Naive thymus-derived CD4-positive, alpha-beta T cell (primary cell): ENCODE data around the gene TSPOAP1. TPM values are rescaled to one million over a fixed set of nuclear protein-coding genes. Genes with fewer than 3 reads are reported as not detected.
"Not testable (repeated sequence)": the region's sequence is repeated elsewhere in the genome, so short reads cannot be mapped to it uniquely, and the experiment has no call there.

Experiments used
- ATAC-seq: fragments of 150-1000 bp; cut with Tn5 transposase; 2 replicates; pipeline ENCODE4 v1.10.0; 2021; ENCODE audit warnings: mild to moderate bottlenecking, moderate library complexity
- CTCF ChIA-PET: fragments of 350-600 bp; sonication (Branson Sonifier 250); formaldehyde crosslinking; loops from one replicate; lab custom pipeline; 2021; ENCODE audit warnings: antibody characterized with exemption; lab: Charles Lee
- POLR2A ChIA-PET: fragments of 350-600 bp; sonication (Branson Sonifier 250); formaldehyde crosslinking; loops from one replicate; lab custom pipeline; 2021; ENCODE audit warnings: antibody characterized with exemption, inconsistent platforms; lab: Charles Lee
- DNase-seq, 9 donors: peaks; one replicate each; pipeline versions ENCODE4 v3.0.0 to v3.0.0-alpha.2; 2020 to 2022; ENCODE audit warnings: mixed read lengths in 1 of 9
- H3K27ac ChIP-seq: one replicate; pipeline ENCODE4 v1.7.0; 2013; ENCODE audit warnings: mild to moderate bottlenecking, low read depth, low read length, moderate library complexity
- H3K27me3 ChIP-seq, 2 donors: one replicate each; pipeline ENCODE4 v1.7.0; 2013; ENCODE audit warnings: low read length in 2 of 2, mild to moderate bottlenecking in 2 of 2, moderate library complexity in 2 of 2; ENCODE audit not compliant: control insufficient read depth in 2 of 2, insufficient read depth in 2 of 2
- H3K36me3 ChIP-seq, 3 experiments: 1 replicate in 2 of 3; 2 replicates in 1 of 3; pipeline ENCODE4 v1.7.0; 2013; ENCODE audit warnings: low read length in 3 of 3, mild to moderate bottlenecking in 3 of 3, moderate library complexity in 1 of 3; ENCODE audit not compliant: insufficient read depth in 3 of 3, control insufficient read depth in 2 of 3
- H3K4me1 ChIP-seq, 2 donors: one replicate each; pipeline ENCODE4 v1.7.0; 2013; ENCODE audit warnings: low read length in 2 of 2, mild to moderate bottlenecking in 2 of 2, moderate library complexity in 1 of 2; ENCODE audit not compliant: control insufficient read depth in 2 of 2, insufficient read depth in 2 of 2
- H3K4me3 ChIP-seq: 2 replicates; pipeline ENCODE4 v1.7.0; 2013; ENCODE audit warnings: mild to moderate bottlenecking, low read length
- H3K9me3 ChIP-seq, 3 experiments: 1 replicate in 2 of 3; 2 replicates in 1 of 3; pipeline ENCODE4 v1.7.0; 2013; ENCODE audit warnings: low read length in 3 of 3; ENCODE audit not compliant: control insufficient read depth in 2 of 3
- H3K27ac Mint-ChIP-seq, 9 donors: one replicate each; pipeline ENCODE4 v1.8.0; 2020 to 2022; ENCODE audit warnings: mixed read lengths in 9 of 9, mild to moderate bottlenecking in 8 of 9, moderate library complexity in 5 of 9, inconsistent platforms in 2 of 9
- H3K27me3 Mint-ChIP-seq, 5 donors: one replicate each; pipeline ENCODE4 v1.8.0; 2021 to 2022; ENCODE audit warnings: mixed read lengths in 5 of 5, mild to moderate bottlenecking in 1 of 5
- H3K36me3 Mint-ChIP-seq, 5 donors: one replicate each; pipeline ENCODE4 v1.8.0; 2020 to 2022; ENCODE audit warnings: mixed read lengths in 5 of 5, mild to moderate bottlenecking in 3 of 5, inconsistent platforms in 1 of 5
- H3K4me1 Mint-ChIP-seq, 7 donors: one replicate each; pipeline ENCODE4 v1.8.0; 2020 to 2022; ENCODE audit warnings: mixed read lengths in 7 of 7, mild to moderate bottlenecking in 3 of 7, inconsistent platforms in 1 of 7
- H3K4me3 Mint-ChIP-seq, 10 donors: one replicate each; pipeline ENCODE4 v1.8.0; 2020 to 2022; ENCODE audit warnings: mild to moderate bottlenecking in 10 of 10, mixed read lengths in 10 of 10, moderate library complexity in 6 of 10, inconsistent platforms in 2 of 10
- H3K9me3 Mint-ChIP-seq, 11 donors: one replicate each; pipeline ENCODE4 v1.8.0; 2020 to 2022; ENCODE audit warnings: mixed read lengths in 11 of 11, mild to moderate bottlenecking in 4 of 11, inconsistent platforms in 1 of 11, moderate library complexity in 1 of 11
- intact Hi-C, 2 donors: fragments of 100-400 bp; cut with micrococcal nuclease; formaldehyde crosslinking; loops; one replicate each; pipeline ENCODE4 v1.15.1; 2023
- polyA plus RNA-seq, 2 donors: library from polyadenylated mRNA; unstranded; fragments of 300-500 nt; fragmentation: Illumina TruSeq; gene quantifications; one replicate each; pipeline ENCODE4 v1.2.3, GENCODE V29; 2021
- total RNA-seq, 6 experiments: library from RNA in 5 of 6; stranded (reverse) in 5 of 6; gene quantifications; 1 replicate in 5 of 6; 2 replicates in 1 of 6; pipeline ENCODE4 v1.2.3 and lab custom pipeline; 2021 to 2026

Gene TSPOAP1
- total and polyA plus RNA-seq, 7 experiments from 2014 or later = 0.20 to 62.5 (median 11.8) TPM

- no peaks in the 10 kb centered on the region for H3K27me3 Mint-ChIP-seq
Observed at GRCh38 chr17:58343131-58343530, 14.5 kb upstream of the TSPOAP1 start.

GRCh38 chr17:58341861-58342475 is 13.4 kb upstream of the TSPOAP1 start:
- DNase-seq = peak in 1 of 9 donors; percentile 14
- intact Hi-C loops = no loop called here
- peak overlapping the region; percentile 27 for H3K4me3 ChIP-seq

More at GRCh38 chr17:58343131-58343530, 14.5 kb upstream of the TSPOAP1 start:
- intact Hi-C loops = no loop called here
- Histone ChIP-seq H3K4me1 (peaks cover 70 to 83% of the 10 kb centered on the region in 2 donors), H3K36me3 (peaks cover 23 to 32% (median 25%) of the 10 kb centered on the region in 3 experiments), H3K27ac (peak overlapping the region; percentile 98), H3K4me3 (peak overlapping the region; percentile 64), H3K9me3 (no peaks in the 10 kb centered on the region), H3K27me3 (no peaks in the 10 kb centered on the region)
- ChIA-PET POLR2A (interaction anchor here (0.6 to 19.0 kb wide), 8 partner anchors 9 to 890 kb away, joined by 3 to 792 read pairs (median 21); partner anchors contain the start of genes RNF43, SUPT4H1 and TSPOAP1), CTCF (interaction anchor here (2.1 to 9.9 kb wide), 3 partner anchors 11 to 24 kb away, joined by 10 to 257 read pairs (median 59); no protein-coding TSS in a partner anchor)
- H3K27ac Mint-ChIP-seq = peak overlapping the region; percentile 91 to 100 (median 95)
- ATAC-seq (no peak), DNase-seq (no peak)
- peaks cover 9 to 83% (median 28%) of the 10 kb centered on the region in 5 donors for H3K36me3 Mint-ChIP-seq
- H3K4me3 Mint-ChIP-seq = peak overlapping the region; percentile 80 to 100 (median 88)
- peaks cover 0 to 1% (median 0%) of the 10 kb centered on the region in 11 donors for H3K9me3 Mint-ChIP-seq
- H3K4me1 Mint-ChIP-seq = peaks cover 55 to 97% (median 78%) of the 10 kb centered on the region in 7 donors

GRCh38 chr17:58341136-58341860 is 12.7 kb upstream of the TSPOAP1 start:
- CTCF ChIA-PET = interaction anchor here (1.6 to 9.9 kb wide), 4 partner anchors 10 to 23 kb away, joined by 4 to 257 read pairs (median 25); partner anchors contain the start of genes SUPT4H1 and TSPOAP1
- peak overlapping the region; percentile 98 for H3K27ac ChIP-seq
- H3K9me3 Mint-ChIP-seq, DNase-seq, H3K27me3 Mint-ChIP-seq, H3K27me3 ChIP-seq, intact Hi-C loops, H3K9me3 ChIP-seq, ATAC-seq: not testable (repeated sequence)
- peaks cover 3 to 75% (median 17%) of the 10 kb centered on the region in 5 donors for H3K36me3 Mint-ChIP-seq
- peak overlapping the region; percentile 86 to 100 (median 94) for H3K4me3 Mint-ChIP-seq
- H3K4me1 ChIP-seq = peaks cover 67 to 84% of the 10 kb centered on the region in 2 donors
- POLR2A ChIA-PET = interaction anchor here (1.3 to 19.0 kb wide), 4 partner anchors 7 to 76 kb away, joined by 4 to 792 read pairs (median 582); partner anchors contain the start of genes RNF43, SUPT4H1 and TSPOAP1
- peak overlapping the region; percentile 89 to 100 (median 95) for H3K27ac Mint-ChIP-seq
- peaks cover 62 to 94% (median 76%) of the 10 kb centered on the region in 7 donors for H3K4me1 Mint-ChIP-seq
- H3K4me3 ChIP-seq = peak overlapping the region; percentile 98
- H3K36me3 ChIP-seq = peaks cover 11 to 14% (median 13%) of the 10 kb centered on the region in 3 experiments

More at GRCh38 chr17:58341861-58342475, 13.4 kb upstream of the TSPOAP1 start:
- H3K36me3 ChIP-seq = peaks cover 13 to 20% (median 17%) of the 10 kb centered on the region in 3 experiments
- ChIA-PET POLR2A (interaction anchor here (0.7 to 19.0 kb wide), 5 partner anchors 8 to 1257 kb away, joined by 3 to 792 read pairs (median 521); partner anchors contain the start of genes AKAP1, RNF43, SUPT4H1 and TSPOAP1), CTCF (interaction anchor here (0.6 to 9.9 kb wide), 6 partner anchors 10 to 361 kb away, joined by 3 to 257 read pairs (median 25); partner anchors contain the start of genes SUPT4H1 and TSPOAP1)
- peak overlapping the region; percentile 88 to 100 (median 95) for H3K27ac Mint-ChIP-seq
- H3K9me3 Mint-ChIP-seq = peaks cover 0 to 1% (median 0%) of the 10 kb centered on the region in 11 donors
- H3K27me3 Mint-ChIP-seq = no peaks in the 10 kb centered on the region
- peaks cover 59 to 94% (median 70%) of the 10 kb centered on the region in 7 donors for H3K4me1 Mint-ChIP-seq
- H3K4me3 Mint-ChIP-seq = peak overlapping the region; percentile 80 to 100 (median 88)
- no peaks in the 10 kb centered on the region for H3K27me3 ChIP-seq
- no peaks in the 10 kb centered on the region for H3K9me3 ChIP-seq
- peaks cover 66 to 84% of the 10 kb centered on the region in 2 donors for H3K4me1 ChIP-seq
- H3K27ac ChIP-seq = peak overlapping the region; percentile 98
- no peak for ATAC-seq
- H3K36me3 Mint-ChIP-seq = peaks cover 4 to 80% (median 19%) of the 10 kb centered on the region in 5 donors

- CTCF ChIA-PET = interaction anchor here (1.6 to 9.9 kb wide), 5 partner anchors 9 to 22 kb away, joined by 4 to 257 read pairs (median 15); partner anchors contain the start of genes SUPT4H1 and TSPOAP1
- H3K27ac ChIP-seq = peak overlapping the region; percentile 98
- H3K4me1 ChIP-seq = peaks cover 66 to 84% of the 10 kb centered on the region in 2 donors
- DNase-seq (no peak), ATAC-seq (no peak)
- intact Hi-C loops = no loop called here
- Mint-ChIP-seq H3K4me1 (peaks cover 68 to 94% (median 77%) of the 10 kb centered on the region in 7 donors), H3K27me3 (no peaks in the 10 kb centered on the region), H3K36me3 (peaks cover 3 to 66% (median 17%) of the 10 kb centered on the region in 5 donors), H3K27ac (peak overlapping the region; percentile 89 to 100 (median 95)), H3K9me3 (peaks cover 0 to 3% (median 0%) of the 10 kb centered on the region in 11 donors), H3K4me3 (peak overlapping the region; percentile 86 to 100 (median 97))
- no peaks in the 10 kb centered on the region for H3K9me3 ChIP-seq
- peaks cover 2 to 6% (median 5%) of the 10 kb centered on the region in 3 experiments for H3K36me3 ChIP-seq
- POLR2A ChIA-PET = interaction anchor here (0.5 to 19.0 kb wide), 8 partner anchors 6 to 334 kb away, joined by 3 to 792 read pairs (median 7); partner anchors contain the start of genes RNF43, SRSF1, SUPT4H1 and TSPOAP1
- peak overlapping the region; percentile 98 for H3K4me3 ChIP-seq
- H3K27me3 ChIP-seq = no peaks in the 10 kb centered on the region
Observed at GRCh38 chr17:58340405-58340876, 11.8 kb upstream of the TSPOAP1 start.

GRCh38 chr17:58339755-58340404 is 11.3 kb upstream of the TSPOAP1 start:
- CTCF ChIA-PET = interaction anchor here (0.6 to 9.9 kb wide), 7 partner anchors 9 to 46 kb away, joined by 4 to 257 read pairs (median 6); partner anchors contain the start of genes SUPT4H1 and TSPOAP1
- intact Hi-C loops = loop anchor here (2.0 to 10.0 kb wide), 11 partner anchors 13 to 1743 kb away; partner anchors contain the start of genes CLTC (in 2 of the 2), SUPT4H1 (in 2 of the 2), DYNLL2 (in 1 of the 2) and PRR11 (in 1 of the 2)

More at GRCh38 chr17:58339755-58340404, 11.3 kb upstream of the TSPOAP1 start:
- H3K27ac ChIP-seq = peak overlapping the region; percentile 98
- Mint-ChIP-seq H3K4me1 (peaks cover 64 to 94% (median 72%) of the 10 kb centered on the region in 7 donors), H3K27ac (peak overlapping the region; percentile 89 to 100 (median 95)), H3K36me3 (peaks cover 3 to 60% (median 14%) of the 10 kb centered on the region in 5 donors), H3K27me3 (no peaks in the 10 kb centered on the region), H3K9me3 (peaks cover 0 to 3% (median 0%) of the 10 kb centered on the region in 11 donors), H3K4me3 (peak overlapping the region; percentile 86 to 100 (median 97))
- H3K4me1 ChIP-seq = peaks cover 65 to 84% of the 10 kb centered on the region in 2 donors
- no peaks in the 10 kb centered on the region for H3K9me3 ChIP-seq
- POLR2A ChIA-PET = interaction anchor here (0.6 to 19.0 kb wide), 9 partner anchors 5 to 1457 kb away, joined by 3 to 792 read pairs (median 4); partner anchors contain the start of genes RNF43, SRSF1, SUPT4H1 and TSPOAP1
- no peaks in the 10 kb centered on the region for H3K27me3 ChIP-seq
- DNase-seq = peak in 4 of 9 donors; percentile 20 to 44 (median 22)
- H3K4me3 ChIP-seq = peak overlapping the region; percentile 98
- no peaks in the 10 kb centered on the region for H3K36me3 ChIP-seq
- ATAC-seq = no peak
